ENCODE data around the gene FAM163B.

The FAM163B gene

DNA sequence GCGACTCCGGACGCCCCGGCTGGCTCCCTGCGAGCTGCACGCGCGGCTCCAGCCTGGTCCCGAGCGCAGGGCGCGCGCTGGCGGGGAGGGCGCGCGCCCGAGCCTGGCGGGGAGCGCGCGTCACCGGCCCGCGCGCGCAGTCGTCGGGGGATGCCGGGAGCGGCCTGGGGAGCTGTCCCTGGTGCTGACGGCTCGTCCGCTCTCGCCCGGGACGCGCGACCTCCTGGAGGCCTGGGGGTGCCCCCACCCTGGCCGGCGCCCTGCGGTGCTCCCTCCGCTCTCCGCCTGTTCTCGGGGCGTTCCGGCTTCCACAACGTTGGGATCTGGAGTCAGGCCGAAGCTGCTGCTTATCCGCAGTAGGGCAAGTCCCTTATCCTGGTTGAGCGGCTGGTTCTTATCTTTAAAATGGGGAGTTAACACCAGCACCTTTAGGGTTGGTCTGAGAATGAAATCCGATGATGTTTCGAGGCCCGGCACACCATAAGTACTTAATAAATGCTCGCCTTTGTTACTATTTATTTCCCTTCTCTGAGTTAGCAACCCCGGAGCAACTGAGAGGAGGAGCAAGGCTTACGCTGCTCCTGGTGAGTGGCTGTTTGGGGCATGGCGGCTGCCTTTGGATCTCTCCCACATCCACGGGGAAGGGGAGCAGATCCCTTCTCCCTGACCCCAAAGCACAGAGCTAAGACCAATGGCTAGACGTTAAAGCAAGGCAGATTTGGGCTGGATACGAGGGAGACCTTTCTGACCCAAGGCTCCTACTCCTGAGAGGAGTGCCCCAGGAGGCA lies at the start of gene FAM163B:
Gene FAM163B (minus strand): TSS at position 79 of the 788 bp plus-strand sequence. CDS start 29,166 bp downstream, outside the sequence.
- peak; percentile 41 for DNase-seq

GRCh38 chr9:133657120-133657661 lies 48.0 kb upstream of the FAM163B start:
- no peak for DNase-seq

DNA sequence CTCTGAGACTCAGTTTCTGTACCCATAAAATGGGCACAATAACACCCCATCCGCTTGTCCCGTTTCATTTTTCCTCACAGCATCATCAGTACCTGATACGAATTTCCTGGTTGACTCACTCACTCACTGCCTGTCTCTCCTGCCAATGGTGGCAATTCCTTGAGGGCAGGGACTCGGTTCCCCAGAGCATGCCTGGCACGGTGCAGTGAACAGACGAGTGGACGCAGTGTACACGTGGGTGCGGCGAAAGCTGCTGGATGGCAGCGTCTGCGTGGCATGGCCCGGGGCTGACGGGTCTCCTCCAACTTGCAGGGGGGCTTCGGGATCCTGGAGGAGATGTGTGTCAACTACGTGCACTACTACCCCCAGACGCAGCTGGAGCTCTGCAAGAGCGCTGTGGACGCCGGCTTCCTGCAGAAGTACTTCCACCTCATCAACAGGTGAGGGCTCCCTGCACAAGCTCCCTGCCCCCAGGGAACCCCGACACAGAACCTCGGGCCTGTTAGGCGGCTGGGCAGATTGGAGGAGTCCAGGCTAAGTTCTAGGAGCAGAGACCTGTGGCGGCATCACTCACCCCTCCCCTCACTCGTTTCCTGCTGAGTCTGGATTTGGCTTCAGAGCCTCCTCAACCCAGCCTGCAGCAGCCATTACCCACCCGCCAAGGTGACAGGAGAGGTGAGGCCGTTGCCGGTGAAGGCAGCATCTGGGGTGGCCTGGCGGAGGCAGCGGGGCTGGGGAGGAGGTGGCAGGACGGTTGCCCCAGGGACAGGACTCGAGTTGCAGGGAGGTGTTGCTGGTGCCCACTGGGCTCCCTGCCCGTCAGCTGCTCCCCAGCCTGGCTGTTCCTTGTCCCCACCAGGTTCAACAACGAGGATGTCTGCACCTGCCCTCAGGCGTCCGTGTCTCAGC lies 47.3 kb upstream of the FAM163B start:
- DNase-seq: no peak

- DNase-seq: no peak
Measured at GRCh38 chr9:133655701-133656100, 46.5 kb upstream of the FAM163B start.

DNA sequence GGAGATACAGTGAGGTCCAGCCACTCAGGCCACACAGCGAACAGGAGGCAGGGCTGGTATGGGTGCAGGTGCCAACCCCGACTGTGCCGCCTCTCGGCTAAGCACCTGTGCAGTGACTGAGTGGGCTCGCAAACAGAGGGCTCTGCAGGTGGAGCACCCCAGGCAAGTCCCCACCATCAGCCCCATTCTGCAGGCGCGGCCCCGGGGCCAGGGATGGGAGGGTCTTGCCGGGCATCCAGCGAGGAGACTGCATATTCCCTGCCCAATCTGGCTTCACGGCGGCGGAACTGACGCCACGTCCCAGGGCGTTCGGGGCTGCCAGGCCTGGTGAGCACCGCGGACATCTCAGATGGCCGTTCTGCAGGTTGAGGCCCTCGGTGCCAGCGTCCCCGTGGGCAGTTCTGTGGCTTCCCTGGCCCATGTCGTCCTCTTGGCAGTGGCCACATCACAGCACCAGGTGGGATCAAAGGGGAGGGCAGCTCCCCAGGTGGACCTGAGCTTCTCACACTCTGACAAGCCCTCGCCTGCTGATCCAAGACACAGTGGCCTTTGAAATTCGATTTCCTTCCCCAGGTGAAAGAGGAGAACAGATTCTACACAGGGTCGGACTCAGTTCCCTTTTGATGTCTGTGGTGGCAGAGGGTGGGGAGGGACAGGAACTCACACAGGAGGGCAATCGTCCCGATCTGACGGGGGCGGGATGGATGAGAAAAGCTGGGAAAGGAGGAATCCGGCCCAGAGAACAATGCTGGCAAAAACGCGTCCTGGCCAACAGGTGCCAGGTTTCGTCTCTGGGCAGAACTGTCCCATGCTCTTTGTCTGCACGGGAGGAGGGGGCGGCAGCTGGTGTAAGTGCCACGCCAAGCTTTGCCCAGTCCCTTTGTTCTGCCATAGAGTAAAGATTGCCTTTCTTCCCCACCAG lies 45.8 kb upstream of the FAM163B start:
- no peak for DNase-seq

DNA sequence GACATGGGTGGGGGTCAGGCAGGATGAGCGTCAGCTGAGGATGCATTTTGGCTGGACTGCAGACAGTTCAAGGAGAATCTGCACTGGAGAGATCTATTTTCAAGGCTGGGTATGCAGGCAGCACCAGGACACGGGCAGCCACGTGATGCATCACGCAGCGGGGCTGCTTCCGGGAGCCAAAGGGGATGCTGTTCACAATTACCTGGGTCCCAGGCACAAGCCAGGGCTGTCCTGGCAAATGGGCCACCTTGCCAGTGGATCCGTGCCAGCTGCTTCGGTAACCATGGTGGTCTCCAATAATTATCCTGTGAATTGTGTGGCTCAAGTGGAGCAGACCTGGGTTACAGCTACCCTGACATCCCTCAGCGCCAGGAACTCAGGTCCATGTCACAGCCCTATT lies 44.4 kb upstream of the FAM163B start:
- DNase-seq: no peak

GRCh38 chr9:133650026-133650425 lies 40.8 kb upstream of the FAM163B start:
- DNase-seq: no peak

DNA sequence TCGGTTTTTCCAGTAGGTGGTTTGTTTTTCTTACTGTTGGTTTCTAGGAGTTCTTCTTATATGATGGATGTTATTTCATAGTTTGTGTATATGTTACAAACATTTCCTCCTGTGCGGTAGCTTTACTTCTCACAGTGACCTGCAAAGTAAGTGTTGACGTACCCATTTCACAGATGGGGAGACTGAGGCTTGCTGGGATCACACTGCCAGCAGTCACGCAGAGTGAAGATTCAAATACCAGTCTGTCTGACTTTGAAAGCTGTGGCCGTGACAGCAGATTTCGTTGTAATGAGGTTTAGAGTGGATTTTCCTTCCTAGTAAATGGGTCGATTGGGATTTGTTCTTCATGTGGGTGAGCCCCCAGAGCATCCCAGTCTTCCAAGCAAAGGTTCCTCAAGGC lies 40.0 kb upstream of the FAM163B start:
- DNase-seq: no peak

- no peak for DNase-seq
Measured at GRCh38 chr9:133647765-133648469, 38.7 kb upstream of the FAM163B start.

DNA sequence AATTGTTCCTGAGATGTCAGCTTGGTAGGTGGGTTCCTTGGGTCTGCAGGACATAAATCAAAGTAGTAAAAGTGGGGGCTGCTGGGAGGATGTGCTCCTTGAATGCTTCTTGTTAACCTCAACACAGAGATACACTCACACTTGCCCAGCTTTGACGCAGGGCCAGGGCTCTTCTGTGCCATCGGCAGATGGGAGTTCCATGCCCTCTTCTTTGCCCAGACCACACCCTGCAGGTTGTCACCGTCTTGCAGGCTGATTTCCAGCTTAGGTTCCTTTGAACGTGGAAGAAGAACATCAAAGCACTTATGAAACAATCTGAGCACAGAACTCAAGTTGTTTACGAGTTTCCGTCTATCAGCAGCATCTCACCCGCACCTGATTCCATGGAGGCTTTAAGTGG lies 38.0 kb upstream of the FAM163B start:
- DNase-seq: no peak

GRCh38 chr9:133645021-133645765 lies 36.0 kb upstream of the FAM163B start:
- DNase-seq: no peak

- no peak for DNase-seq
Measured at GRCh38 chr9:133643978-133644760, 35.0 kb upstream of the FAM163B start.

DNA sequence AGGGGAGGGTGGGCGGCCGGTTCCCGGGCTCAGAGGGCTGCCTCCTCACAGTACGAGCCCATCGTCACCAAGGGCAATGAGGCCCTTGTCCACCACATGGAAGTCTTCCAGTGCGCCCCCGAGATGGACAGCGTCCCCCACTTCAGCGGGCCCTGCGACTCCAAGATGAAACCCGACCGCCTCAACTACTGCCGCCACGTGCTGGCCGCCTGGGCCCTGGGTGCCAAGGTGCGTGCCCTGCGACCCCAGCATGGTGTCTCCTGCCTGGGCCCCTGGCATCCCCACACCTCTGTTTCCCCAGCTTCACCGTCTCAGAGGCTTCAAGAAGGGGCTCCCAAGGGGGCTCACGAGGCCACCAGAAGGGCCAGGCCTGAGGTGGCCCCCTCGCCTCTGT lies 34.2 kb upstream of the FAM163B start:
- DNase-seq: no peak

DNA sequence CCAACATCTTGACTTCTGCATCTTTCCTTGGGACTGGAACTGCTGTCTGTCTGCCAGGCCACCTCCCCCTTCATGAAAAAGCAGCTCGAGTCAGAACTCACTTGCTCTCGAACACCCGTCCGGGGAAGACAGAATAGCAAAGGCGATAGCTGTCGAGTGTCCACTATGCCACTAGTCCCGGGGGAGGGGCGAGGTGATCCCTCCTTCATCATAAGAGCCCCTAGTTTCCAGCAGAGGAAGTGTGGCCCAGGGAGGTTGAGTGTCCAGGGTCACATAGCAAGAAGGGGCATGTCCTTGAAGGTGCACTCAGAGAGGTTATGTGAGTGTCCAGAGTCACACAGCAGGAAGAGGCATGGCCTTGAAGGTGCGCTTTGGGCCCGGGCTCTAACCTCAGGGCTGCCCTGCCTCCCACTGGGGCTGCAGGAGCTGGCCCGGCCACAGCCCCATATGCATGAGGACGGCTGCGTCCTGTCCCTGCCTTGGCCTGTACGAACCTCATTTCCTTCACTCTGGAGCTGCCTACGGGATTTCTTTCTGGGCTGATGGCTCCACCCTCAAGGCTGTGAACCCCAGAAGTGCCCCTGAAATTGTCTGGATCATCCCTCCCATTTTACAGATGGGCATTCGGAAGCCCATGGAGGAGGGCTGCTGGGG lies 33.6 kb upstream of the FAM163B start:
- DNase-seq: no peak

- no peak for DNase-seq
Measured at GRCh38 chr9:133641861-133642595, 32.8 kb upstream of the FAM163B start.

- no peak for DNase-seq
Measured at GRCh38 chr9:133641396-133641655, 32.1 kb upstream of the FAM163B start.

GRCh38 chr9:133640580-133641395 lies 31.6 kb upstream of the FAM163B start:
- no peak for DNase-seq

DNA sequence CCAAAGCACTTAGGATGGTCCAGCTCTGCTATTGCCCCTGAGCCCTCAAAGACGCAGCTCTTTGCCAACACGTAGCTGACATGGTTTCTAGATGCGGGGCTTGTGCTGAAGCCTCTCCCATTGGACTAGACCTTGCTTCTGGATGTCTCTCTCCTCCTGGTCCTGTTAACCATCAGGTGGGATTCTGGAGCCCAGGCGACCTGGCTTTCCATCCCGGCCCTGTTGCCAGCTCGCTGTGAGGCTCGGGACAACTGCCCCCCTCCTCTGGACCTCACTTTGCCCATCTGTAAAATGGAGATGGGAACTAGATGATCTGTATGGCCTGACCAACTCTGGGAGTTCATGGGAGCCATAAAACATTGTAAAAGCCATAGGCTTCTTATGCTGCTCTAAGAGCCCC lies 31.0 kb upstream of the FAM163B start:
- DNase-seq: no peak

All from fibroblast of skin of right biceps (primary cell).